ENCODE data around the gene SCN9A.

GRCh38 chr2:166158546-166158945 lies 217.2 kb downstream of the SCN9A start:
- TF ChIP-seq, protein P1, sequence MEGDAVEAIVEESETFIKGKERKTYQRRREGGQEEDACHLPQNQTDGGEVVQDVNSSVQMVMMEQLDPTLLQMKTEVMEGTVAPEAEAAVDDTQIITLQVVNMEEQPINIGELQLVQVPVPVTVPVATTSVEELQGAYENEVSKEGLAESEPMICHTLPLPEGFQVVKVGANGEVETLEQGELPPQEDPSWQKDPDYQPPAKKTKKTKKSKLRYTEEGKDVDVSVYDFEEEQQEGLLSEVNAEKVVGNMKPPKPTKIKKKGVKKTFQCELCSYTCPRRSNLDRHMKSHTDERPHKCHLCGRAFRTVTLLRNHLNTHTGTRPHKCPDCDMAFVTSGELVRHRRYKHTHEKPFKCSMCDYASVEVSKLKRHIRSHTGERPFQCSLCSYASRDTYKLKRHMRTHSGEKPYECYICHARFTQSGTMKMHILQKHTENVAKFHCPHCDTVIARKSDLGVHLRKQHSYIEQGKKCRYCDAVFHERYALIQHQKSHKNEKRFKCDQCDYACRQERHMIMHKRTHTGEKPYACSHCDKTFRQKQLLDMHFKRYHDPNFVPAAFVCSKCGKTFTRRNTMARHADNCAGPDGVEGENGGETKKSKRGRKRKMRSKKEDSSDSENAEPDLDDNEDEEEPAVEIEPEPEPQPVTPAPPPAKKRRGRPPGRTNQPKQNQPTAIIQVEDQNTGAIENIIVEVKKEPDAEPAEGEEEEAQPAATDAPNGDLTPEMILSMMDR (IDR thresholded peaks at IDR 0.05) = no peak
- TF ChIP-seq POLR2A (IDR thresholded peaks at IDR 0.05) = no peak

Data from lower leg skin (tissue), 3 donors.